GM21723 (cell line): ENCODE results near the gene KCNQ4.

Source experiments
- ATAC-seq: cut with Tn5 transposase; IDR thresholded peaks from one replicate; pipeline ENCODE4 v1.9.1; 2021; ENCODE audit warnings: mild to moderate bottlenecking, moderate library complexity; ENCODE audit not compliant: unreplicated experiment

Gene KCNQ4

GRCh38 chr1:40794974-40795715, 11.6 kb downstream of the KCNQ4 start:
- ATAC-seq = no peak

- ATAC-seq = no peak
Measured at GRCh38 chr1:40795811-40796586, 12.4 kb downstream of the KCNQ4 start.

- no peak for ATAC-seq
Measured at GRCh38 chr1:40796939-40797667, 13.5 kb downstream of the KCNQ4 start.

GRCh38 chr1:40797668-40798010, 14.1 kb downstream of the KCNQ4 start:
- ATAC-seq = no peak

- ATAC-seq = no peak
Measured at GRCh38 chr1:40798366-40799281, 15.0 kb downstream of the KCNQ4 start.

- ATAC-seq = no peak
Measured at GRCh38 chr1:40799351-40799867, 15.8 kb downstream of the KCNQ4 start.

GRCh38 chr1:40801742-40802077, 18.1 kb downstream of the KCNQ4 start:
- no peak for ATAC-seq

GRCh38 chr1:40802078-40802741, 18.6 kb downstream of the KCNQ4 start:
- peak; percentile 66 for ATAC-seq

- ATAC-seq = no peak
Measured at GRCh38 chr1:40802742-40803113, 19.1 kb downstream of the KCNQ4 start.

GRCh38 chr1:40803447-40803846, 19.9 kb downstream of the KCNQ4 start:
- no peak for ATAC-seq

- no peak for ATAC-seq
Measured at GRCh38 chr1:40803902-40804301, 20.3 kb downstream of the KCNQ4 start.

GRCh38 chr1:40806240-40806639, 22.7 kb downstream of the KCNQ4 start:
- no peak for ATAC-seq

- no peak for ATAC-seq
Measured at GRCh38 chr1:40806731-40807695, 23.4 kb downstream of the KCNQ4 start.

GRCh38 chr1:40808002-40808401, 24.4 kb downstream of the KCNQ4 start:
- no peak for ATAC-seq

- no peak for ATAC-seq
Measured at GRCh38 chr1:40808444-40808843, 24.9 kb downstream of the KCNQ4 start.

GRCh38 chr1:40808909-40809308, 25.3 kb downstream of the KCNQ4 start:
- ATAC-seq = no peak

- ATAC-seq = no peak
Measured at GRCh38 chr1:40810927-40811326, 27.3 kb downstream of the KCNQ4 start.

- no peak for ATAC-seq
Measured at GRCh38 chr1:40815420-40815819, 31.8 kb downstream of the KCNQ4 start.

GRCh38 chr1:40817791-40818263, 34.2 kb downstream of the KCNQ4 start:
- ATAC-seq = no peak
